Dermis microvascular lymphatic vessel endothelial cell (primary cell): Measurements from ENCODE around the gene KCNK18. TPM values are rescaled to one million over a fixed set of nuclear protein-coding genes. Genes with fewer than 3 reads are reported as not detected.
"Not testable (repeated sequence)": the region's sequence is repeated elsewhere in the genome, so short reads cannot be mapped to it uniquely, and the experiment has no call there.

Source experiments
- DNase-seq, 2 donors: peaks; one replicate each; pipeline versions ENCODE4 v3.0.0 to v3.0.0-alpha.2; 2010; ENCODE audit warnings: low read depth in 2 of 2
- total RNA-seq: library from RNA; depleted of rRNA; stranded (reverse); fragments of >200 nt; gene quantifications from 2 replicates; pipeline ENCODE4 v1.2.1, GENCODE V29; 2014

KCNK18 gene
- total RNA-seq, 1 donor from 2014 or later: not detected

GRCh38 chr10:117221156-117221711, 23.9 kb downstream of the KCNK18 start:
- no peak for DNase-seq

- DNase-seq: no peak
Measured at GRCh38 chr10:117222552-117222951, 25.3 kb downstream of the KCNK18 start.

- DNase-seq: no peak
Measured at GRCh38 chr10:117222976-117223692, 25.8 kb downstream of the KCNK18 start.

GRCh38 chr10:117223693-117224430, 26.6 kb downstream of the KCNK18 start:
- DNase-seq: no peak

GRCh38 chr10:117224881-117225280, 27.6 kb downstream of the KCNK18 start:
- no peak for DNase-seq

- peak in 1 of 2 donors; percentile 21 for DNase-seq
Measured at GRCh38 chr10:117226813-117227451, 29.6 kb downstream of the KCNK18 start.

GRCh38 chr10:117228210-117228609, 30.9 kb downstream of the KCNK18 start:
- DNase-seq: no peak

GRCh38 chr10:117230107-117230506, 32.8 kb downstream of the KCNK18 start:
- DNase-seq: not testable (repeated sequence)

DNA sequence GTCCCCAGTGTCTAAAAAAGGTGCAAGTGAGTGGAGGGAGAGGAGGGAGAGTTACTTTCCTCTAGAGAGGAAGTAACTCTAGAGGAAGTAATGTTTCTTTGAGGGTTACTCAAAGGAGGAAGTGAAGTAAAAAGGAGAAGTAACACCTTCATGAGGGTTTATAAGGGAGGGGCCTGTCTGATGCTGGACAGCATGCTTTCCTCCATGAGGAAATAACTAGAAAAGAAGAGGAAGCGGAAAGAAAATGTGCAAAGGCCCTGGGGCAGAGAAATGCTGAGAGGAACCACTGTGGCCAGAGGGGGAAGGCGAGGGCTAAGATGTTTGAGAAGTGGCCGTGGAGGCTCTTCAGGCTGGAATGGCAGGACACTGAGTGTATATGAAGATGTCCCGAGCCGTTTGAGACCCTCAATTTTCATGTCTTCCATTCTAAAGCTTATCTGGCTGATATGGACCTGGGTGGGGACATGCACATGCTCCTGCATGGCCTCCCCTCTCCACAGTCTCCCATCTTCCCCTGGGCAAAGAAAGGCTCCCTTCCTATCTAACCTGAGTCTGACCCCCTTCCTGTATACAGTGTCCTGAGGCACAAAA, 40.2 kb downstream of the KCNK18 start:
- DNase-seq: no peak

GRCh38 chr10:117239051-117239450, 41.8 kb downstream of the KCNK18 start:
- no peak for DNase-seq

GRCh38 chr10:117239721-117240620, 42.7 kb downstream of the KCNK18 start:
- no peak for DNase-seq

DNA sequence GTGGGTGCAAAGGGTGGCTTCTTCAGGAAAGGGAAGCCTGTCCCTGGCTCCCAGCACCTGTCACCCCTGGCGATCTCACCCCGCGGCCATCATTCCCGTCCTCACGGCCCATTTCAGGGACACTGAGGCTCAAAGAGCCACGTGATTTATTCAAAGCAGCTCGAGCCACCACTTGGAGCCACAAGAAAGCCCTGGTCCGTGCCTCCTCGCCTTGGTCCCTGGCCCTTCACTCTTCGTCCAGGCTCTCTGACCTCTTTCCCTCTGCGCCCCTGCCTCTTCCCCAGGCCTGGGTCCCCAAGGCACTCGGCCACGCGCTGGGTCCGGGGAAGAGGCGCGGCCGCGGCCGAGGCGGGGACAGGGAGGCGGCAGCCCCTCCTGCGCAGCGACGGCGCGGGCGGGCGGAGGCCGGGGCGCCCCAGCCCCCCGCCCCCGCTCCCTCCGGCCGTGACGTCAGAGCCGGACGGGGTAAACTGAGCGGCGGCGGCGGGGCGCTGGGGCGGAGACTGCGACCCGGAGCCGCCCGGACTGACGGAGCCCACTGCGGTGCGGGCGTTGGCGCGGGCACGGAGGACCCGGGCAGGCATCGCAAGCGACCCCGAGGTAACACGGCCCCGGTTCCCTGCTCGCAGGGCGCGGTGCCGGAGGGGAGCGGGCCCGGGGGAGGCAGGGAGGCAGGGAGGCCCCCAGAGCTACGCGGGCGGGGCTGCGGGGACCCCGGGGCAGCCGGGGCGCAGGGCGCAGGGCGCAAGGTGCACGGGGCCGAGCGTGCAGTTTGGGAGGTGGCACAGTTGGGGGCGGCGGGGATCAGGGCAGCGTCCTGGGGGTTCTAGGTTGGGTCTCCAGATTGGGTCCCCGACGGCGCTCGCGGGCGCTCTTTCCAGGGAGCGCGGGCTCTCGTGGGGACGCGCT, 43.6 kb downstream of the KCNK18 start, which contains the start of gene SLC18A2:
SLC18A2 (plus strand) TSS at position 494 of the 909 bp plus-strand sequence. CDS start 580 bp downstream, outside the sequence.
- no peak for DNase-seq

DNA sequence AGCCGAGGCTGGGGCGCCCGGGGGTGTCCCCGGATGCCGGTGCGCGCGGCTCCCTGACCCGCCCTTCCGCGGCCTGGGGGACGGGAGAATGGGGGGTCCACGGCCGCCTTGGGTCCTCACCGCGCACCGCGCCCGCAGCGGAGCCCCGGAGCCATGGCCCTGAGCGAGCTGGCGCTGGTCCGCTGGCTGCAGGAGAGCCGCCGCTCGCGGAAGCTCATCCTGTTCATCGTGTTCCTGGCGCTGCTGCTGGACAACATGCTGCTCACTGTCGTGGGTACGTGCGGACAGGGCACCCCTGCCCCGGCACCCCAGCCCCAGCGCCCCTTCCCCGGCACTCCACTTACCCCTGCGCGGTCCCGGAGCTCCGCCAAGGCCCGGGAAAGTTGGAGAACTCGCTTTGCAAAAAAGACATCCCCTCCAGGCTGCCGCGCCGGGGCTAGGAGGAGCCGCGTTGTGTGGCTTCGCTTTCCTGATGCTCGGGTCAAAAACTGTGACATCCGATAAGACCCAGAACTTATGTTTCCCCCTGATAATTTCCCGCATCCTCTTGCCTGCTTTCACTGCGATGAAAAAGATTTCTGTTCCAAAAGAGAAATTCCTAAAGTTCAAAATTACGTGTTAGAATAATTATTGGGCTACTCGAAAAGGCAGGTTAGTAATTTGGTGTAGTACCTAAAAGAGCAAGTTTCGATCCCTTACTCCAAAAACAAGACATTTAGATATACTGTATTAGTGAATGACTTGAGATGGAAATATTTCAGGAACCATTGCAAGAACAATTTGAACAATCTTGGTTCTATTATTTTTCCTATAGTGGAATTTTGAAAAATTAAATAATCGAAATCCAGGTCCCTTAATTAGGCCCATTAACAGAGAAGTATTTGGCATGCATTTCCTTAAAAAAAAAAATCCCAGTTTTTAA, 44.5 kb downstream of the KCNK18 start:
- DNase-seq: no peak

DNA sequence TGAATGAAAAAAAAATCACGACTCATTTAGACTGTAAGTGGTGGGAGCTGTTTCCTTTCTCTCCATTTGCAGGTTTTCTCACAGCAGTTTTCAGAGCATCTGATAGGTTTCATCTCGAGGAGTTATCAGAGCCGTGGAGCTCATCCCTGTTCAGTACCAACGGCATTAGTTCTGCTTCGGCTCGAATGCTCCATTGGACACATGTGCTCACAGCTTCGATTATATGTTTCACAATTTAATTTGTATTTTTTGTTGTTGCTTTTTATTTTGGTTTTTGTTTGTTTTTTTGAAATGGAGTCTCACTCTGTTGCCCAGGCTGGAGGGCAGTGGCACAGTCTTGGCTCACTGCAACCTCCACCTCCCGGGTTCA, 45.2 kb downstream of the KCNK18 start:
- DNase-seq: no peak

DNA sequence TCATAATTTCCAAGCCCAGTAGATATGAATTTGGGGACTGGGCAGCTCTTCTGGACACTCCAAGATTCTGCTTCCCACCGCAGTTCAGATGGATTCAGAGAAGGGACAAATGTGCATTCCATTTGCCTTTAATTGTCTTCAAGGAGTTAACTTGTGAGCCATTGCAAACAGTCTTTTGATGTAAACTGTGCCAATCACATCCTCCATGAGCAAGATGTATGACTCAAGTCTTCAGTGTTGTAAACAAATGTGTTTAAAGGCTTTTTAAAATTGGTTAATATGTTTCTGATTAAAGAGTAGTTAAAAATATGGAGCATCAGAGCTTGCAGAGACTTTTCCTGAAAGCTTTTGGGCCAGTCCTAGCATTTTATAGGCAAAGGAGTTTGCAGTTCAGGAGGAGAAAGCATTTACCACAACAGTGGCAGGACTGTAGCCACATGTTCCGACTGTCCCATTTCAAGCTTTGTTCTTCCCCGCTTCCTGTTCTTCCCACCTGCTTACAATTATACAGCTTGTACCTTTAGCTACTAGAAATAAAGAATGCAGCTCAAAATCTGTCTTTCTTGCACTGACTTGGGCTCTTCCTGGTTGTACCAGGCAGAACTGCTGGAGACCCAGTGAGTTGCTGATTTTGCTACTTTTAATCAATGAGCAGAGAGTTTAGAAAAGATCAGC, 49.8 kb downstream of the KCNK18 start:
- no peak for DNase-seq

- no peak for DNase-seq
Measured at GRCh38 chr10:117248750-117249465, 51.6 kb downstream of the KCNK18 start.

- no peak for DNase-seq
Measured at GRCh38 chr10:117249493-117250093, 52.3 kb downstream of the KCNK18 start.
